Lung (tissue), 12 donors: ENCODE data around the gene RPH3AL. TPM values are rescaled to one million over a fixed set of nuclear protein-coding genes. Genes with fewer than 3 reads are reported as not detected.
A peak's percentile ranks its signal among the peaks of the same experiment; 100 is the strongest.

Source experiments
- ATAC-seq: fragments of 200-7000 bp; cut with Tn5 transposase; one replicate; pipeline ENCODE4 v1.9.1; 2020; ENCODE audit warnings: moderate number of reproducible peaks; ENCODE audit not compliant: insufficient read depth, low FRiP score
- DNase-seq, 3 donors: peaks; one replicate each; pipeline ENCODE4 v3.0.0-alpha.2; 2013 to 2017
- H3K27ac ChIP-seq, 2 donors: one replicate each; pipeline ENCODE4 v1.5.1; 2013; ENCODE audit warnings: mild to moderate bottlenecking in 2 of 2, moderate library complexity in 2 of 2, control low read depth in 1 of 2, inconsistent platforms in 1 of 2, low read depth in 1 of 2, low read length in 1 of 2
- H3K27me3 ChIP-seq, 3 donors: one replicate each; pipeline ENCODE4 v1.5.1; 2013; ENCODE audit warnings: low read length in 2 of 3; ENCODE audit not compliant: control insufficient read depth in 3 of 3, insufficient read depth in 3 of 3
- H3K36me3 ChIP-seq, 4 donors: one replicate each; pipeline ENCODE4 v1.5.1; 2013; ENCODE audit warnings: low read length in 4 of 4, mild to moderate bottlenecking in 1 of 4, moderate library complexity in 1 of 4; ENCODE audit not compliant: control insufficient read depth in 4 of 4, insufficient read depth in 4 of 4
- H3K4me1 ChIP-seq, 5 donors: one replicate each; pipeline ENCODE4 v1.5.1; 2013; ENCODE audit warnings: low read length in 5 of 5, mild to moderate bottlenecking in 2 of 5, moderate library complexity in 1 of 5; ENCODE audit not compliant: control insufficient read depth in 5 of 5, insufficient read depth in 5 of 5
- H3K4me3 ChIP-seq: one replicate; pipeline ENCODE4 v1.5.1; 2013; ENCODE audit warnings: mild to moderate bottlenecking, control low read depth, moderate library complexity
- H3K9ac ChIP-seq, 2 donors: one replicate each; pipeline ENCODE4 v1.5.1; 2013; ENCODE audit warnings: low read length in 2 of 2, control low read depth in 1 of 2; ENCODE audit not compliant: insufficient read depth in 1 of 2
- H3K9me3 ChIP-seq, 4 donors: one replicate each; pipeline ENCODE4 v1.5.1; 2013; ENCODE audit warnings: low read length in 3 of 4, mild to moderate bottlenecking in 1 of 4, moderate library complexity in 1 of 4; ENCODE audit not compliant: control insufficient read depth in 4 of 4, insufficient read depth in 3 of 4
- WGBS, 2 donors: extraction: QIAGEN DNeasy Blood & Tissue Kit; methylation state at CpG; one replicate each; pipeline ENCODE4 v1.1.7; 2013; 5-methylcytosine and 5-hydroxymethylcytosine counted together
- polyA plus RNA-seq, 2 donors: library from polyadenylated mRNA; stranded (reverse); fragments of 200-250 nt; gene quantifications; one replicate each; pipeline ENCODE4 v1.2.1, GENCODE V29; 2013
- total RNA-seq, 2 donors: library from RNA; depleted of rRNA in 1 of 2; stranded (reverse); fragments of >200 nt in 1 of 2; gene quantifications; one replicate each; pipeline ENCODE4 v1.2.1, GENCODE V29; 2014 to 2021
- TF ChIP-seq, protein P1 (sequence below): IDR thresholded peaks from 2 replicates; pipeline ENCODE4 v1.5.1; 2012; ENCODE audit warnings: mild to moderate bottlenecking; ENCODE audit errors: control extremely low read depth, extremely low read depth
- donor health status: control.
- donor health status: control.
- donor health status: Bipolar disorder and iron deficiency.
- donor health status: healthy.
- donor health status: DM: yes; HTN: yes; CAD: no.

Gene RPH3AL
- total and polyA plus RNA-seq, 4 donors = 19.5 to 76.6 (median 21.6) TPM

DNA sequence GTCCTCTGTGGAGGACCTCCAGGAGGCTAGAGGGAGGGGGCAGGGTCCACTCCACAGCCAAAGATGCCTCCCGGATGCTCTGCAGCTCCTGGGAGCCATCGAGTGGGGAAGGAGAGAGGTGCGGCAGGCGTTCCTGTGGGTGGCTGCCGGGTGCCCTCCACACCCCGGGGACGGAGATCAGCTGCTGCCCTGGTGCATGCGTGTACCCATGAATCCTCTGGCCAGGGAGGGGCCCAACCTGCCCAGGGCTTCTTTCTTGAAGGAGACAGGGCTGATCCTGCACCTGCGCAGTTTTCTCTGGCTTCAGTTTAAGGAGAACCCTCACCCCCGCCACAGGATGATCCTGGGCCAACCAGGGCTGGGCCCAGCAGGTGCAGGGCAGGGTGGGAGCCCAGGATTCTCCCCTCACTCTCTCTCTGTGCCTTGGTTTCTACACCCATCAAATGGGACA lies 137.7 kb downstream of the RPH3AL start:
- Histone ChIP-seq H3K4me1 (peaks cover 0 to 3% (median 0%) of the 10 kb centered on the region in 5 donors), H3K27me3 (no peaks in the 10 kb centered on the region), H3K36me3 (peaks cover 0 to 6% (median 0%) of the 10 kb centered on the region in 4 donors), H3K4me3 (peak overlapping the region; percentile 43), H3K9me3 (no peaks in the 10 kb centered on the region), H3K9ac (no peak overlapping the region), H3K27ac (no peak overlapping the region)
- TF ChIP-seq, protein P1, sequence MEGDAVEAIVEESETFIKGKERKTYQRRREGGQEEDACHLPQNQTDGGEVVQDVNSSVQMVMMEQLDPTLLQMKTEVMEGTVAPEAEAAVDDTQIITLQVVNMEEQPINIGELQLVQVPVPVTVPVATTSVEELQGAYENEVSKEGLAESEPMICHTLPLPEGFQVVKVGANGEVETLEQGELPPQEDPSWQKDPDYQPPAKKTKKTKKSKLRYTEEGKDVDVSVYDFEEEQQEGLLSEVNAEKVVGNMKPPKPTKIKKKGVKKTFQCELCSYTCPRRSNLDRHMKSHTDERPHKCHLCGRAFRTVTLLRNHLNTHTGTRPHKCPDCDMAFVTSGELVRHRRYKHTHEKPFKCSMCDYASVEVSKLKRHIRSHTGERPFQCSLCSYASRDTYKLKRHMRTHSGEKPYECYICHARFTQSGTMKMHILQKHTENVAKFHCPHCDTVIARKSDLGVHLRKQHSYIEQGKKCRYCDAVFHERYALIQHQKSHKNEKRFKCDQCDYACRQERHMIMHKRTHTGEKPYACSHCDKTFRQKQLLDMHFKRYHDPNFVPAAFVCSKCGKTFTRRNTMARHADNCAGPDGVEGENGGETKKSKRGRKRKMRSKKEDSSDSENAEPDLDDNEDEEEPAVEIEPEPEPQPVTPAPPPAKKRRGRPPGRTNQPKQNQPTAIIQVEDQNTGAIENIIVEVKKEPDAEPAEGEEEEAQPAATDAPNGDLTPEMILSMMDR = no peak
- ATAC-seq (peak; percentile 17), DNase-seq (no peak)
- 89 to 97% methylated on average over 10 of the region's 10 CpGs for WGBS, 2 donors

DNA sequence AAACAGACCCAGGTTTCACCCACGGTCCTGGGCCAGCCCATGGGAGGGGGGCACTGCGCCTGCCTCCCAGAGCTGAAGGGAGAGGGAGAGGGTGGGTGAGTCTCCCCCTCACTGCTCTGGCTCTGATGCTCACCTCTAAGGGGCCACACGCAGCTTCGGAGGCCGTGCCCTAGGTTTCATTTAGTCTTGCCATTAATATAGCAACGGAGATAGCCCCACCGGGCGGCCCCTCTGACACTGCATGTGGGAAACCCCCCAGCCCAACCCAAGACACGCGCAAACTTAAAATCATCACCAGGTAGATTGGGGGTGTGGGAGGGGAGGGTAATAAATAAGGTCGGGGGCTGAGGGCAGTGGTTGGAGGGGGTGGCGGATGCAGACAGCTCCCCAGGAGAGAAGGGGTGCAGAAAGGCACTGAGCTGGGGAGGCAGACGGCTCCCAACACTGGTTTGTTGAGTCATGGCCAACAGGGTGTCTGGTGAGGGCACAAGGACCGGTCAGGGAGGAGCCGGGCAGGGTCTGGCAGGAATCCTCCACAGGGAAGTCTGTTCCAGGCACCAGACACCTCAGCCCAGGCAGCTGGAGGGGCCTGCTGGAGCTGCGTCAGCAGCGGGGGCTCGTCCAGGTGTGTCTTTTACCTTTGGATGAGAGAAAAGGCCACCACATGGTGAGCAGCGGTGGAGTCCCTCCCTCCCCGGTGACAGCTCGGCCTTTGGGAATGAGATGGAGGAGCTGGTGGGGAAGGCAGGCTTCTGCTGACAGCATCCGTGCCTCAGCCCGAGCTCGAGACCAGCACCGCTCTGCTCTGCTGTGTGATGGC lies 139.1 kb downstream of the RPH3AL start:
- DNase-seq (no peak), ATAC-seq (no peak)
- TF ChIP-seq, protein P1 = no peak
- Histone ChIP-seq H3K36me3 (peaks cover 0 to 6% (median 0%) of the 10 kb centered on the region in 4 donors), H3K27ac (no peak overlapping the region), H3K27me3 (no peaks in the 10 kb centered on the region), H3K9me3 (no peaks in the 10 kb centered on the region), H3K4me3 (no peak overlapping the region), H3K9ac (no peak overlapping the region), H3K4me1 (no peaks in the 10 kb centered on the region)
- WGBS, 2 donors = 96% methylated on average over 25 of the region's 25 CpGs

DNA sequence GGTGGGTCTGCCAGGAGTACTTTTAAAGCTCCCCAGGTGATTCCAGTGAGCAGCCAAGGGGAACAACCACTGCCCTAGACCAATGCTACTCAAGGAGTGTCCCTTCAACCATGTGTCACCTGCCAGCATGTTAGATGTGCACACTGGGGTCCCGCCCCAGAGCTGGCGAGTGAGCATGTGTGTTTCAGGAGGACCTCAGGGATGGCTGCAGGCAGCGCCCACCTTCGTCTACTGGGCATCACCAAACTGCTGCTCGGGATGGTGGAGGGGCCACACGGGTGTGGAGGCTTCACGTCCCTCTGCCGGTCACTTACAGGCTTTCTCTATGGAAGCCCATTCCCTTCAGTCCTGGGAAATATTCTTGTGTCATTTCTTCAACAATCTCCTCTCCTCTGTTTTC lies 142.2 kb downstream of the RPH3AL start:
- Histone ChIP-seq H3K36me3 (peaks cover 0 to 6% (median 0%) of the 10 kb centered on the region in 4 donors), H3K9me3 (no peaks in the 10 kb centered on the region), H3K27ac (no peak overlapping the region), H3K9ac (no peak overlapping the region), H3K4me3 (no peak overlapping the region), H3K4me1 (no peaks in the 10 kb centered on the region), H3K27me3 (no peaks in the 10 kb centered on the region)
- no peak for ATAC-seq
- DNase-seq = no peak
- WGBS, 2 donors = 87 to 96% methylated on average over 8 of the region's 8 CpGs
- TF ChIP-seq, protein P1 = no peak
